IPS-NIHi11 (cell line): ENCODE data around the gene DEF6.

ENCODE experiments used
- DNase-seq: peaks from one replicate; pipeline ENCODE4 v3.0.0; 2012; ENCODE audit warnings: mixed read lengths, low spot score

The DEF6 gene

GRCh38 chr6:35351422-35351821 lies 53.8 kb downstream of the DEF6 start:
- no peak for DNase-seq

DNA sequence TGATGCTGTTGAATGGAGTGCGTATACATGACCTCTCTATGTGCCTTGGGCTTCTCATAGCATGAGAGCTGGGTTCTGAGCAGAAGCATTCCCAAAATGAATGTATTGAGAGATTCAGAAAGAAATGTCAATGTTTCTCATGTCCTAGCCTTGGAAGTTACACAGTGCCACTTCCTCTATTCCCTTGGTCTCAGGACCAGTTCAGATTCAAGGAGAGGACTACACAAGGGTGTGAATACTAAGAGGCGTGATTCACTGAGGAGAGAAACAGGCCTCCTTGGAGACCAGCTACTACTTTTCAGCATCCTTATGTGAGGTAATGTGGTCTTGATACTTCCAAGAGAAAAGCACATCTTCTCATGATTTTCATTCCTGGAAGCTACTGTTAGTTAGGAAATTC lies 55.1 kb downstream of the DEF6 start:
- DNase-seq = no peak

DNA sequence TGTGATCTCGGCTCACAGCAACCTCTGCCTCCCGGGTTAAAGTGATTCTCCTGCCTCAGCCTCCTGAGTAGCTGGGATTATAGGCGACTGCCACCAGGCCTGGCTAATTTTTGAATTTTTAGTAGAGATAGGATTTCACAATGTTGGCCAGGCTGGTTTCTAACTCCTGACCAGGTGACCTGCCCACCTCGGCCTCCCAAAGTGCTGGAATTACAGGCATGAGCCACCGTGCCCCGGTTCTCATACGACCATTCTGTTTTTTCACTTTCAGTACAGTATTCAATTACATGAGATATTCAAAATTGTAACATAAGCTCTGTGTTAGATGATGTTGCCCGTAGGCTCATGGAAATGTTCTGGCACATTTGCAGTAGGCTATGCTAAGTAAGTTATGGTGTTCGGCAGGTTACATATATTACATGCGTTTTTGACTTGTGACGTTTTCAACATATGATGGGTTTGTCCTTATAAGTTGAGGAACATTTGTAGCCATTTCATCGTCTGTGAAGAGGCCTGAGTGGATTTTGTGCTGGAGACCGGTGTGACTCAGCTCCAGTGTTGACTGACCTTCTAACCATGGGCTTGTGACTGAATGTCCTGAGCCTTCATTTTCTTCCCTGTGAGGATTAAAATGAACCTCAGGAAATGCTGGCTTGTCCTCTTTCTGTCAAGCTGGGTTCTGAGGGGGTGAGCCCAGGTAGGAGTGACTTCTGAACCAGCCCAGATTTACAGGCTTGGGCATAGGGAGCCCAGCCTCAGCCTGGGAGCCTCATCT lies 56.9 kb downstream of the DEF6 start:
- DNase-seq = no peak

- no peak for DNase-seq
These were observed 58.8 kb downstream of the DEF6 start for GRCh38 chr6:35356391-35356790.

GRCh38 chr6:35357677-35358076 lies 60.1 kb downstream of the DEF6 start:
- DNase-seq = no peak

DNA sequence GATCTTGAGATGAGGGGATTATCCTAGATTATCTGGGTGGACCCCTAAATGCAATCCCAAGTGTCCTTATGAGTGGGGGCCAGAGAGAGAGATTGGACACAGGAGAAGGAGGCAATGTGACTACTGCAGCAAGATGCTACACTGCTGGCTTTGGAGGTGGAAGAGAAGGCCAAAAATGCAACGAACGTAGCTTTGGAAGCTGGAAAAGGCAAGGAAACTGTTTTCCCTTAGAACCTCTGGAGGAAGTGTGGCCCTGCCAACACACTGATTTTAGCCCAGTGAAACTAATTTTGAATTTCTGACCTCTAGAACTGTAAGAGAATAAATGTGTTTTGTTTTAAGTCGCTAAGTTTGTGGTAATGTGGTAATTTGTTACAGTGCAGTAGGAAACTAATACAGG lies 60.5 kb downstream of the DEF6 start:
- no peak for DNase-seq

- no peak for DNase-seq
These were observed 61.7 kb downstream of the DEF6 start for GRCh38 chr6:35359346-35359743.

DNA sequence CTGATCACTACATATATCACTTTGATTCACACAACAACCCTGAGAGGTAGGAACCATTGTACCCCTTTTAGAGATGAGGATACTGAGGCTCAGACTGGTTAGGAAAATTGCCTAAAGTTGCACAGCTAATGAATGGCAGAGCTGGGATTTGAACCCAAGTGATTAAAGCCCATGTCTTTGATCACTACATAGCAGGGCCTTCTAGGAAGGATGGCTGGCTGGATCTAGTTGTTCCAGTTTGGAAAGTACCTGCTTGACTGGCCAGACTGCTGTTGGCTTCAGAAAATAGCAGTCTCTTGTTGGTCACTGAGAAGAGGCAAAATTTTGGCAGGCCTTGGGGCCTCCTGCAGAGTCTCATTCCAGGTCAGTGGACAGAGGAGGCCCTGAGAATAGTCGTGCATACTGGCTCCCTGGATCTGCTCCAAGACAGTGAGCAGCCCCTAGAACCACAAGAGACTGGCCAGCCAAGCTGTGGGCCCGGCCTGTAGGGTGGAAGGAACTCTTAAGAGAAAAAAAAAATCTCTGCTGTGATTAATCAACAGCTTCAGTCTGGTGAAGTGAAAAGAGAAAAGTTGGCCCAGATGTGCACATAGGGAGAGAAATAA lies 62.2 kb downstream of the DEF6 start:
- peak; percentile 42 for DNase-seq

DNA sequence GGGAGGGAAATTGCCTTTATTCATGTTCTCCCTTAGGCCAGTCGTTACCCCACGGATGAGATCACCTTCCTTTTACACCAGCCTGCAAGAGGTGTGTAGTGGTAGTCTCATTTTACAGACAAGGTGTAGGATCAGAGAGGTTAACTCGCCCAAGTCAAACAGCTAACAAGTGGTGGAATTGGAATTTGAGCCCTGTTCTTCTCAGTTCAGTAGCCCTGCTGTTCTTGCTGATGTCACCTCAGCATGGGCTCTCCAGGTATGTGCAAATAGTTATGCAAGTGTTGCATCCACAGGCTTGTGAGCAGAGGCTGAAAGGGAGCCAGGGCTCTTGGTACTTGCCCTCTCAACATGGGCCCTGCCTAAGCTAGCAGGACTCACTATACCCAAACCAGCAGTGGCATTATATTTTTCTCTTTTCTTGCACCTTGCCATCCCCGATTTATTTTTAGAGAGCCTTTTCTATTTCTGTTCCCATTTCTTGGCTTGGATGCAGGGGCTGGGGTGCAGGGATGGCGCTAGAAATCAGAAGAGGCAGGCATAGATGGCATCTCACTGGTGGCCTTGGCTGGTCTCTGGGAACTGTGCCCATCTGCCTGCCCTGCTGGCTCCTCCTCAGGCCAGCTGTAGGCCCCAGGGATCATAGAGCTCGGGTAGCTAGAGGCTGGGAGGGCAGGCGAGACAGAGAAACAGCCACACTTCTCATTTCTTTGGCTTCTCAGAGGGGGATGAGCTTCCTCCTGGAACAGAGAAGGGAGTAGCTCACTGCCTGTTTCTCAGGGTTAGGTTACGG lies 62.9 kb downstream of the DEF6 start:
- DNase-seq = peak; percentile 61

GRCh38 chr6:35362200-35362599 lies 64.6 kb downstream of the DEF6 start:
- no peak for DNase-seq

- peak; percentile 56 for DNase-seq
These were observed 65.7 kb downstream of the DEF6 start for GRCh38 chr6:35363293-35363750.

DNA sequence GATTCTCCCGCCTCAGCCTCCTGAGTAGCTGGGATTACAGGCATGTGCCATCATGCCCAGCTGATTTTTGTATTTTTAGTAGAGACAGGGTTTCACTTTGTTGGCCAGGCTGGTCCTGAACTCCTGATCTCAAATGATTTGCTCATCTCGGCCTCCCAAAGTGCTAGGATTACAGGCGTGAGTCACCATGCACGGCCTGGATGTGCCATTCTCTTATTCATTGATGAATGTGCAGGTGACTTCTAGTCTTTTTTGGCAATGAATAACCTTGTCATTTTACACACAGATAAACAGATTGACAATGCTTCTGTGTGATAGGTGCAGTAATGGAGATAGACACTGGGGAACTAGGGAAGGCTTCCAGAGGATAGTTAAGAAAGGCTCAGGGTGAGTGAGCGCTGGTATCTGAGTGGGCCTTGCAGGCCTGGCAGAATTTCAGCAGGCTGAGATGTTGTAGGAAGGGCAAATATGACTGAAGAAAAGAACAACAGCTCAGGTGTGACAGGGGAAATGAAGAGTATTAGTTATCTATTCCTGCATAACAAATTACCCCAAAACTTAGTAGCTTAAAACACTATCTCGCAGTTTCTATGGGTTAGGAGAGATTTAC lies 68.1 kb downstream of the DEF6 start:
- no peak for DNase-seq

DNA sequence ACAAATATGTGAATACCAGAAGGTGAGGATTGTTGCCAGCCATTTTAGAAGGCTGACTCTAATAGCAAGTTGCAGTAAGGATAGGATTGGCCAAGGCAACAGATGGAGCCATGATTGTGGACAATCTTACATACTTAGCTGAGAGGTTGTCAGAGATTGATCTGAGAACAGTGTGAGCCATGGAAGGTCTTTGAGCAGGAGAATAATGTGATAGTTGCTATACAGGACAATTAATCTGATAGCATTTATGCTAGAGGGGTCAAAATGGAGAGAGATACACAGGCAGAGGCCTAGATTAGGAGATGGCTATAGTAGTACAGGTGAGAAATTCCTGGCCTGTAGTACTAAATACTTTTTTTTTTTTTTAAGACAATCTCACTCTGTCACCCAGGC lies 68.6 kb downstream of the DEF6 start:
- no peak for DNase-seq

DNA sequence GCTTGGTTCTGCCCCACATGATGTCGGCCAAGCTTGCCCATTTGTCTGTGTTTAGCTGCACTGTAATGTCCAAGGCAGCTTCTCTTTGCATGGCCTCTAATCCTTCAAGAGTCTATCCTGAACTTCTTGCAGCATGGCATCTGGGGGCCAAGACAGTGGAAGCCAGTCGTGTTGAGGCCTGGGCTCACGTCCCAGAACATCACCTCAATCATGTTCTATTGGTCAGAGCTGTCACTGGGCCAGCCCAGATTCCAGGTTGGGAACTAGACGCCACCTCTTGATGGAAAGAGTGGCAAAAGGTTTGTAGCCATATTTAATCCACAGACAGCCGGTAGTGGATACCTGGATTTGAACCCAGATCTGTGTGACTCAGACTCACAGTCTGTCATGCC lies 70.0 kb downstream of the DEF6 start:
- no peak for DNase-seq

DNA sequence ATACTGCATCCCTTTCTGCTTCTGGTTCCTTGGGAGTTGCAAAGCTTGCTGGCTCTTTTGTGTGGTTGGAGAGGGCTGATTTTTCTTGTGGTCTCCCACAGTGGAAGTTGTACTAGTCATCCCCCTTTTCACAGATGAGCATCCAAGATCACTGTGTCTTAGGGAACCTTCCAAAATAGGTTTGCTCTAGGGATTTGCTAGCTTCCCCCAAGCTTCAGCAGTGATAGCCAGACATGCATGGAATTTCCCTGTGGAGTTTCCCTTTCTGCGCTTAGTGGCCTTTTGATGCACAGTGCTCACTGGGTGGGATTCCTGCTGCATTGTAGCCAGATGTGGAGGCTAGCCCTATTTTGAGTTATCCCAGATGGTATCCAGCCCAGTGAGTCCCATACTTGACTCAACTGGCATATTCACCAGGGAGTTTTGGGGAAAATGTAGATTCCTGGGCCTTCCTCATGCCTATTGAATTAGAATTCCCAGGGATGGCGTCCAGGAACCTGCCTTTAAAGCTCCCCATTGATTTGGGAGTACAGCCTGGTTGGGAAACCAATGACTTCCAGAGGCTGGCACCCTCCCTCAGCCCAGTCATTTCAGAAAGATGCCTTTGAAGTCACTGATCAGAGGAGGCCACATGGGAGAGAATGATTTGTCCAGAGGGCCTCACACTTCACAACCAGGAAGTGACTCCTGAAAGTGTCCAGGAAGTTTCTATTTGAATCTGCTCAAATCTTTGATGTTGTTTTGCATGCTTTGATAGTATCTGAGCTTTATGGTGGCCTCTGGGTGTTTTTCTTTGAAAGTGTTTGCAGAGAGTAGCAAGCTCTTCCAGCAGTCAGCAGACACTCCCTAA lies 70.6 kb downstream of the DEF6 start:
- no peak for DNase-seq

- DNase-seq = no peak
These were observed 72.6 kb downstream of the DEF6 start for GRCh38 chr6:35370124-35370741.

DNA sequence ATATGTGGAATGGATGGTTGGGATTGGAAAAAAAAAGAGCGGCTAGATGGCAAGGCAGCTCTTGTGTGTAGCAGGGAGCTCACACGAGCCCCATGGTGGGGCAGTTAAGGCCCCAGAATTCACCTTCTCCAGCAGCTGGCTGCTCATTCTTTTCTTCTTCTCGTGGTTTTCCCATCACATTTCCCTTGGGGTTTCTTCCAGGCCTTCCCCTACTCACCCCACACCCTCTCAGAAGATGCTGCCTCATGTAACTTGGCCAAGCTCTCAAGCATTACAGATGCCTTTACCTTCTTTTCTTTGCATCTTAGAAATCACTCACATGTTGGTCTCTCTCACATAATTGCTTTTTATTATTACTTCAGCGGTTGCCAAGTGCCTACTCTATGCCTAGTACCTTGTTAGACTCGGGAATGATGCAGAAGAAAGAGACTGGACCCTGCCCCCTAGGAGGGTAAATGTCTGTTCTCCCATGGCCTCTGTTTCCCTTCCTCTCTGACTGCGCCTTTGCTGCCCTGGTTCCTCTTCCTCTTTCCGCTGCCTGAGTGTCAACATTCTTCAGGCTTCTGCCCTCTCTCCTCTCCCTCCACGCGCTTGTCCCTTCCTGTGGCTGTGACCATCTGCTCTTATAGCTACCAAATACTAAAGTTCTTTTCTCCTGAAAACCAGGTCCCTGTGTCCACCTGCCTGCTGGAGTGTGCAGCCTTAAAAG lies 73.3 kb downstream of the DEF6 start:
- DNase-seq = no peak
